ENCODE data around the gene IL3.

The IL3 gene

DNA sequence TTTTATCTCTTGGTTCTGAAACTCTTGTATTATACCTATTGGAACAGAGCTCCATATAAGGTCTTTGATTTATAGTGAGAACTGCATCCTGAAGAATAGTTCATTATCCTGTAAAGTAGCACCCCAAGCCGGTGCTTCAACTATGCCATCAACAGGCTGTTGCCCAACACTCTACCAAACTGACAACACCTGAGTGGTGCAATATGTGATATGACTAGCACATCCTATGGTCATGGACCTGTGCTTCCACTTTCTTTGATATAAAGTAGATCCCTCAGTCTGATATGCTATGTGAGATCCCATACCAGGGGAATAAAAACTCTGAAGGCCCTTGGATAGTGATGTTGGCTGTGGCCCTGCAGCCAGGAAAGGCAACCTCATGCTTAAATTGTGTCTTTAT, 28.9 kb downstream of the IL3 start:
- no peak overlapping the region for H3K4me3 ChIP-seq (ENCODE audit: low read depth, low read length)
- TF ChIP-seq, protein P1, sequence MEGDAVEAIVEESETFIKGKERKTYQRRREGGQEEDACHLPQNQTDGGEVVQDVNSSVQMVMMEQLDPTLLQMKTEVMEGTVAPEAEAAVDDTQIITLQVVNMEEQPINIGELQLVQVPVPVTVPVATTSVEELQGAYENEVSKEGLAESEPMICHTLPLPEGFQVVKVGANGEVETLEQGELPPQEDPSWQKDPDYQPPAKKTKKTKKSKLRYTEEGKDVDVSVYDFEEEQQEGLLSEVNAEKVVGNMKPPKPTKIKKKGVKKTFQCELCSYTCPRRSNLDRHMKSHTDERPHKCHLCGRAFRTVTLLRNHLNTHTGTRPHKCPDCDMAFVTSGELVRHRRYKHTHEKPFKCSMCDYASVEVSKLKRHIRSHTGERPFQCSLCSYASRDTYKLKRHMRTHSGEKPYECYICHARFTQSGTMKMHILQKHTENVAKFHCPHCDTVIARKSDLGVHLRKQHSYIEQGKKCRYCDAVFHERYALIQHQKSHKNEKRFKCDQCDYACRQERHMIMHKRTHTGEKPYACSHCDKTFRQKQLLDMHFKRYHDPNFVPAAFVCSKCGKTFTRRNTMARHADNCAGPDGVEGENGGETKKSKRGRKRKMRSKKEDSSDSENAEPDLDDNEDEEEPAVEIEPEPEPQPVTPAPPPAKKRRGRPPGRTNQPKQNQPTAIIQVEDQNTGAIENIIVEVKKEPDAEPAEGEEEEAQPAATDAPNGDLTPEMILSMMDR (IDR thresholded peaks at IDR 0.05; ENCODE audit: low read depth, low read length), result no peak

DNA sequence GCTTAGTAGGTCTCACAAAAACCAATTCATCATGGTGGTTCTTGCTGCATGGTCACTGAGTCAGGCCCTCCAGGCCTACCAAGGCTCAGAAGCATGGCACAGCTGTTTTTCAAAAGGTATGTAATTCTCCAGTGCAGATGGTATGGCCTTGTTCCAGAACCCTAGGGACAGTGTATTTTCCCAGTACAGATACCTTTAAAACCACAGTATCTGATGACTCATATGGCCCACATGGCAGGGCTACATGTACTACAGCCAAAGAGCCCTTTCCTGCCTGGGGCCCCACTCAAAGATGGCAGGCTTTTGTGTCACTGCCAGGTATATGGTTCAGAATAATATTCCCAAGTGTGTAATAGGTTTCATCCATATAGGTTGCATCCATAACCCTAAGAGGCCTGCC, 29.7 kb downstream of the IL3 start:
- H3K4me3 ChIP-seq (ENCODE audit: low read depth, low read length), result no peak overlapping the region
- TF ChIP-seq, protein P1 (IDR thresholded peaks at IDR 0.05; ENCODE audit: low read depth, low read length), result no peak

DNA sequence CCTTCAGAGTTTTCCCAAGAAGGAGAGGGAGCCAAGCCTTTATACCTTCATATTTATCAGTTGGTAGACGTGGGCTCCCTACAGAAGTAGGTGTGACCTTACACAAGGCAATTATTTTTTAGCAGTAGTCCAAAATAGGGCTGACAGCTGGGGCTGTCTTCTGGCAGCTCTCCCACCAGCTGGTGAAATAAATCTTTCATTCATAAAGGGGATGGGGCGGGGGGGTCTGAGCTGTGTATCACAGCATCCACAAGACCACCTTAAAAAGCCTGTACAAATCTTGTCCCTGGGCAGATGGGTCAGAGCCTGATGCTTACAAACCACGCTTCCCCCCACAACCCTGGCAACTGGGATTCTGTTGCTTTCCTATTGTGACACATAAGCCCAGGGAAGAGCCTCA, 32.8 kb downstream of the IL3 start:
- TF ChIP-seq, protein P1 (IDR thresholded peaks at IDR 0.05; ENCODE audit: low read depth, low read length), result no peak
- no peak overlapping the region for H3K4me3 ChIP-seq (ENCODE audit: low read depth, low read length)

DNA sequence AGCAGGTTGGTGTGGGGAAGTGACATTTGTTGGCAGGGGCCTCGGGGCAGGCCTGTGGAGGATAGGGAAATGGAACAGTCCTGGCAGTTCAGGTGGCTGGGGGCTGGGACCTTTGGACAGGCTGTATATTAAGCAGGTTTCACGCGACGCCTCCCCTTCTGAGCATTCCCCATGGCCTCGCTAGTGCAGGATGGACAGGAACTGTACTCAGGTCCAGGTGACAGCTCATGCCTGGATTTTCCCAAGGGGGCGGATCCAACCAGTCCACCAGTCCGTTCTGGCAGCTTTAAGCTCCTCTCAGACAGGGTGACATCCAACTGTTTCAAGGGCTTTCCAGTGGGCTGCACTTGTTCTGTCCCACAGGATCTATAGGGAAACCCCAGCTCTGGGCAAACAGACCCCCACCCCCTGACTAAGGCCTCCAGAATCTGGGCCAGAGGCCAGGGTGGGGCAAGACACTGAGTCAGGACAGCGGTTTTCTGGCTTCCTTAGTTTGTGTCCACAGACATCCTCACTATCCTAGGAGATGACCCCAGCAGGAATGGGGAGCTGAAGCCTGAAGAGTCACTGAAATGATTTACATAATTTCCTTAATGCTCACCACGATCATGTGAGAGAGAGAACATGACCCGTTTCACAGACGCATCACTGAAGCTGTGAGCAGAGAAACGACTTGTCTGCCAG, 34.1 kb downstream of the IL3 start:
- TF ChIP-seq, protein P1 (IDR thresholded peaks at IDR 0.05; ENCODE audit: low read depth, low read length), result no peak
- H3K4me3 ChIP-seq (ENCODE audit: low read depth, low read length), result no peak overlapping the region

DNA sequence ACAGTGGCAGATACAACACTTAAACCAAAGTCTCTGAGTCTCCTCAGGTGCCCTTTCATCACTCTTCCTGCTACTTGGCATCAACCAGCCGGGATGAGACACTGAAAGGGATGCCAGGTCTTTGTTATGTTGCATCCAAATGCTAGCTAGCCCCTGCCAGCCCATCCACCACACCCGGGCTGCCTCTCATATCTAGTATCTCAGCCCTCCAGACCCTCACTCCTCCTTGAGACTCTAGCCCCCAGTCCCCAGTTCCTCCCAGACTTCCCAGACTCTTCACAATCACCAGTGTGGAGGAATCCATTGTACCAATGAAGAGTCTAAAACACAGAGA, 34.6 kb downstream of the IL3 start:
- TF ChIP-seq, protein P1 (IDR thresholded peaks at IDR 0.05; ENCODE audit: low read depth, low read length), result no peak
- no peak overlapping the region for H3K4me3 ChIP-seq (ENCODE audit: low read depth, low read length)

DNA sequence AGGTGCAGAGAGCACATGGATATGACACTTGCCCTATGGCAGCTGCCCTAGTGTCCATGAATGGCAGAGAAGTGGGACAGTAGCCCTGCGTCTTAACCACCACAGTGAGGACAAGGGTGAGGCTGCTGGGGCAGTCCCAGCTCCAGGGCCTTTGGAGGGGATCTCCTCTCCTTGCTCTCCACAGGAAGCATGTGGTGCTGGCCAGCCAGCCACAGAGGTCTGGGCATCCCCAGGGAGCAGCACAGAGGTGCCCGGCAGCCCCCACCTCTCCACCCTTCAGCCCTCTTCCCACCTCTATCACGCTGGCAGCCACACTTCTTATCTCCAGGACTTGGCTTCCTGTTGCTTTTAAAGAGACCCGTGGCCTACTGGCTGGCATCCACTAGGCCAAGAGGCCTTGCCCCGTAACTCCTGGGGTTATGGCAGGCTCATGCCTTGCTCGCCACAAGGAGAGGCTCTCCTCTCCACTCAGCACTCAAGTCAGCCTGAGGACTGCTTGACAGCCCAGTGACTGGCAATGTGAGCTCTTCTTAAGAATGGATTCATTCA, 35.0 kb downstream of the IL3 start:
- TF ChIP-seq, protein P1 (IDR thresholded peaks at IDR 0.05; ENCODE audit: low read depth, low read length), result no peak
- no peak overlapping the region for H3K4me3 ChIP-seq (ENCODE audit: low read depth, low read length)

DNA sequence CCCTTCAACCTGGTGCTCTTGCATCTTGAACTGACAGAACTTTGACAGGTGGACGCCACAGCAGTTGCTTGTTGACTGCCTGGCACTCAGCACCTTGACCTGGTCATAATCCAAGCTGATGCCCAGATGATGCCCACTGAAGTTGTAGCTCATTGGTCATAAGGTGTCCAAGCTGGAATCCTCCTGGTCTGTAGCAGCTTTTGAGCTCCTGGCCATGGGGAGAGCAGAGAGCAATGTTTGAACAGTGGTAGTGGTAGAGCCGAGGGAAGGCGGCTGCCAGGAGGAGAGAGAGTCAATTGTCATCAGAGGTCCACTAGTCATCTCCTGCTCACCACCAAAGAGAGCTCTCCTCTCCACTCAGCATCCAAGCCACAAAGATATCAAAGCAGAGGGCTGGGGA, 36.4 kb downstream of the IL3 start:
- TF ChIP-seq, protein P1 (IDR thresholded peaks at IDR 0.05; ENCODE audit: low read depth, low read length), result no peak
- no peak overlapping the region for H3K4me3 ChIP-seq (ENCODE audit: low read depth, low read length)
